NOMO-1 treated with dmso at 0.1 percent for 144 hours (cell line): ENCODE measurements around the gene TRIM15.
"Not testable (repeated sequence)": the region's sequence is repeated elsewhere in the genome, so short reads cannot be mapped to it uniquely, and the experiment has no call there.

Experiments
- DNase-seq: peaks from one replicate; lab custom pipeline; 2025; ENCODE audit not compliant: unreplicated experiment; lab: John Stamatoyannopoulos, UW

TRIM15 gene

GRCh38 chr6:30162265-30163089, 869 bp upstream of the TRIM15 start:
- DNase-seq: no peak

GRCh38 chr6:30163918-30164654, 740 bp downstream of the TRIM15 start:
- no peak for DNase-seq

- no peak for DNase-seq
Observed at GRCh38 chr6:30164714-30165113, 1.4 kb downstream of the TRIM15 start.

- DNase-seq: not testable (repeated sequence)
Observed at GRCh38 chr6:30165238-30165637, 1.9 kb downstream of the TRIM15 start.

GRCh38 chr6:30167101-30167500, 3.8 kb downstream of the TRIM15 start:
- no peak for DNase-seq

GRCh38 chr6:30168741-30169140, 5.4 kb downstream of the TRIM15 start:
- no peak for DNase-seq

GRCh38 chr6:30169658-30170614, 6.6 kb downstream of the TRIM15 start:
- peak; percentile 17 for DNase-seq

- no peak for DNase-seq
Observed at GRCh38 chr6:30171677-30172471, 8.5 kb downstream of the TRIM15 start.

GRCh38 chr6:30172681-30173080, 9.3 kb downstream of the TRIM15 start:
- DNase-seq: no peak

GRCh38 chr6:30175765-30176164, 12.4 kb downstream of the TRIM15 start:
- no peak for DNase-seq

- no peak for DNase-seq
Observed at GRCh38 chr6:30178837-30179236, 15.5 kb downstream of the TRIM15 start.

GRCh38 chr6:30180145-30180544, 16.8 kb downstream of the TRIM15 start:
- DNase-seq: no peak

GRCh38 chr6:30184417-30185031, 21.2 kb downstream of the TRIM15 start:
- DNase-seq: no peak

GRCh38 chr6:30185846-30186484, 22.6 kb downstream of the TRIM15 start:
- no peak for DNase-seq

GRCh38 chr6:30188541-30188940, 25.2 kb downstream of the TRIM15 start:
- DNase-seq: no peak

- no peak for DNase-seq
Observed at GRCh38 chr6:30192076-30192475, 28.7 kb downstream of the TRIM15 start.

- no peak for DNase-seq
Observed at GRCh38 chr6:30194797-30195690, 31.7 kb downstream of the TRIM15 start.

GRCh38 chr6:30195951-30196350, 32.6 kb downstream of the TRIM15 start:
- no peak for DNase-seq
